ENCODE data around the gene C1QC. TPM values are rescaled to one million over a fixed set of nuclear protein-coding genes. Genes with fewer than 3 reads are reported as not detected.

C1QC gene
- total RNA-seq, 1 experiment from 2014 or later: 0.59 TPM

- intact Hi-C loops (cut with micrococcal nuclease): no loop called here
- no peaks in the 10 kb centered on the region for H4K20me1 ChIP-seq (ENCODE audit: insufficient read depth)
- H3K9ac ChIP-seq (ENCODE audit: low read length): no peak overlapping the region
- H3K4me1 ChIP-seq (ENCODE audit: control insufficient read depth in 1 of 2, insufficient read depth in 2 of 2, low read length in 2 of 2): no peaks in the 10 kb centered on the region
- H3K79me2 ChIP-seq (ENCODE audit: insufficient read depth, low read length): no peaks in the 10 kb centered on the region
- H3K9me3 ChIP-seq (ENCODE audit: control insufficient read depth in 1 of 2, insufficient read depth in 1 of 2, low read depth in 1 of 2, low read length in 2 of 2): no peaks in the 10 kb centered on the region
- ATAC-seq: no peak
- ChIA-PET CTCF (no interaction called here), RAD21 (ENCODE audit: low non-redundant PET in 1 of 2, low total read pairs in 2 of 2, uncharacterized antibody in 2 of 2, unreplicated experiment in 2 of 2) (no interaction called here), POLR2A (no interaction called here)
- no peak for TF ChIP-seq TCF7L2 (IDR thresholded peaks at IDR 0.05; ENCODE audit: borderline replicate concordance, extremely low read depth, insufficient read depth, insufficient read length)
- TF ChIP-seq RAD21 (IDR thresholded peaks at IDR 0.05; ENCODE audit: low read depth): no peak
- no peak for TF ChIP-seq CBX3 (IDR thresholded peaks at IDR 0.05; ENCODE audit: low read depth)
- TF ChIP-seq ZBTB33 (IDR thresholded peaks at IDR 0.05; ENCODE audit: extremely low read depth, insufficient replicate concordance, low read length): no peak
- no peak for TF ChIP-seq MAX (IDR thresholded peaks at IDR 0.05)
- no peak for TF ChIP-seq SP1 (IDR thresholded peaks at IDR 0.05; ENCODE audit: low read depth)
- no TSS peak for BruUV-seq (replicated peaks)
- no peak overlapping the region for H3K4me3 ChIP-seq (replicated peaks in 1 of 2; ENCODE audit: low read depth in 1 of 2, low read length in 2 of 2)
- no peak overlapping the region for H3K27ac ChIP-seq (ENCODE audit: low read depth, low read length)
- H2AFZ ChIP-seq (ENCODE audit: low read depth, low read length, poor library complexity, severe bottlenecking): no peak overlapping the region
- no peak for DNase-seq (ENCODE audit: low read depth, low spot score)
- no peaks in the 10 kb centered on the region for H3K36me3 ChIP-seq (ENCODE audit: control insufficient read depth in 1 of 2, insufficient read depth in 2 of 2, low read length in 2 of 2)
- no peak overlapping the region for H3K4me2 ChIP-seq (ENCODE audit: low read length)
- peaks cover 40% of the 10 kb centered on the region for H3K27me3 ChIP-seq (ENCODE audit: insufficient read depth, low read length)
- H3K9me2 ChIP-seq (ENCODE audit: insufficient read depth): no peaks in the 10 kb centered on the region
Measured at GRCh38 chr1:22602060-22602740, 41.2 kb upstream of the C1QC start.

DNA sequence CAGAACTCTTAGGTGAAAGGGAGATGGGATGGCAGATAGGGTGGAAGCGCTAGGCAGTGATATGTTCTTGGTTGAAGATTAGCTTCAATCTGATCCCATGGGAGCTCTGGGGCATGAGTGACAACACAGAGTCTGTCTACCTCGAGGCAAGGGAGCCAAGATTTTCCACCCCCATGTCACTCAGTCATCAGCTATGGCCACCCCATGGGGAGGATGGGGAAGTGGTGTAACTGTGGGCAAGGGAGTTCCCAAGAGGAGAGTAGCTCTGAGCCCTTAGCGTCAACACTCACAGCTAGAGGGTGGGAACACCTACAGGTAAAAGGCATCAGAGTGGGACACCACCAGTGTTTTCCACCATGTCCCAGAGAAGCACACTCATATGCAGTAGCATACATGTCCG, 37.3 kb upstream of the C1QC start:
- no peaks in the 10 kb centered on the region for H3K79me2 ChIP-seq (ENCODE audit: insufficient read depth, low read length)
- RAD21 ChIA-PET (ENCODE audit: low non-redundant PET in 1 of 2, low total read pairs in 2 of 2, uncharacterized antibody in 2 of 2, unreplicated experiment in 2 of 2): no interaction called here
- peaks cover 75% of the 10 kb centered on the region for H3K27me3 ChIP-seq (ENCODE audit: insufficient read depth, low read length)
- intact Hi-C loops (cut with micrococcal nuclease): no loop called here
- H3K36me3 ChIP-seq (ENCODE audit: control insufficient read depth in 1 of 2, insufficient read depth in 2 of 2, low read length in 2 of 2): no peaks in the 10 kb centered on the region
- H4K20me1 ChIP-seq (ENCODE audit: insufficient read depth): no peaks in the 10 kb centered on the region
- POLR2A ChIA-PET: no interaction called here
- H3K4me3 ChIP-seq (replicated peaks in 1 of 2; ENCODE audit: low read depth in 1 of 2, low read length in 2 of 2): no peak overlapping the region
- no peak for ATAC-seq
- H3K4me1 ChIP-seq (ENCODE audit: control insufficient read depth in 1 of 2, insufficient read depth in 2 of 2, low read length in 2 of 2): no peaks in the 10 kb centered on the region
- no TSS peak for BruUV-seq (replicated peaks)
- H3K9me2 ChIP-seq (ENCODE audit: insufficient read depth): no peaks in the 10 kb centered on the region
- no peak overlapping the region for H3K27ac ChIP-seq (ENCODE audit: low read depth, low read length)
- no peaks in the 10 kb centered on the region for H3K9me3 ChIP-seq (ENCODE audit: control insufficient read depth in 1 of 2, insufficient read depth in 1 of 2, low read depth in 1 of 2, low read length in 2 of 2)
- CTCF ChIA-PET: no interaction called here
- no peak overlapping the region for H3K9ac ChIP-seq (ENCODE audit: low read length)
- H3K4me2 ChIP-seq (ENCODE audit: low read length): no peak overlapping the region
- no peak overlapping the region for H2AFZ ChIP-seq (ENCODE audit: low read depth, low read length, poor library complexity, severe bottlenecking)
- DNase-seq (ENCODE audit: low read depth, low spot score): no peak
- TF ChIP-seq, protein P1, sequence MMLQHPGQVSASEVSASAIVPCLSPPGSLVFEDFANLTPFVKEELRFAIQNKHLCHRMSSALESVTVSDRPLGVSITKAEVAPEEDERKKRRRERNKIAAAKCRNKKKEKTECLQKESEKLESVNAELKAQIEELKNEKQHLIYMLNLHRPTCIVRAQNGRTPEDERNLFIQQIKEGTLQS (IDR thresholded peaks at IDR 0.05): no peak
- no peak for TF ChIP-seq CEBPB (IDR thresholded peaks at IDR 0.05; ENCODE audit: low read depth)
- TF ChIP-seq, protein P2, sequence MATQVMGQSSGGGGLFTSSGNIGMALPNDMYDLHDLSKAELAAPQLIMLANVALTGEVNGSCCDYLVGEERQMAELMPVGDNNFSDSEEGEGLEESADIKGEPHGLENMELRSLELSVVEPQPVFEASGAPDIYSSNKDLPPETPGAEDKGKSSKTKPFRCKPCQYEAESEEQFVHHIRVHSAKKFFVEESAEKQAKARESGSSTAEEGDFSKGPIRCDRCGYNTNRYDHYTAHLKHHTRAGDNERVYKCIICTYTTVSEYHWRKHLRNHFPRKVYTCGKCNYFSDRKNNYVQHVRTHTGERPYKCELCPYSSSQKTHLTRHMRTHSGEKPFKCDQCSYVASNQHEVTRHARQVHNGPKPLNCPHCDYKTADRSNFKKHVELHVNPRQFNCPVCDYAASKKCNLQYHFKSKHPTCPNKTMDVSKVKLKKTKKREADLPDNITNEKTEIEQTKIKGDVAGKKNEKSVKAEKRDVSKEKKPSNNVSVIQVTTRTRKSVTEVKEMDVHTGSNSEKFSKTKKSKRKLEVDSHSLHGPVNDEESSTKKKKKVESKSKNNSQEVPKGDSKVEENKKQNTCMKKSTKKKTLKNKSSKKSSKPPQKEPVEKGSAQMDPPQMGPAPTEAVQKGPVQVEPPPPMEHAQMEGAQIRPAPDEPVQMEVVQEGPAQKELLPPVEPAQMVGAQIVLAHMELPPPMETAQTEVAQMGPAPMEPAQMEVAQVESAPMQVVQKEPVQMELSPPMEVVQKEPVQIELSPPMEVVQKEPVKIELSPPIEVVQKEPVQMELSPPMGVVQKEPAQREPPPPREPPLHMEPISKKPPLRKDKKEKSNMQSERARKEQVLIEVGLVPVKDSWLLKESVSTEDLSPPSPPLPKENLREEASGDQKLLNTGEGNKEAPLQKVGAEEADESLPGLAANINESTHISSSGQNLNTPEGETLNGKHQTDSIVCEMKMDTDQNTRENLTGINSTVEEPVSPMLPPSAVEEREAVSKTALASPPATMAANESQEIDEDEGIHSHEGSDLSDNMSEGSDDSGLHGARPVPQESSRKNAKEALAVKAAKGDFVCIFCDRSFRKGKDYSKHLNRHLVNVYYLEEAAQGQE (IDR thresholded peaks at IDR 0.05; ENCODE audit: low read depth): no peak
- no peak for TF ChIP-seq FOSL1 (IDR thresholded peaks at IDR 0.05; ENCODE audit: low read depth)
- no peak for TF ChIP-seq YY1 (IDR thresholded peaks at IDR 0.05; ENCODE audit: extremely low read depth, insufficient replicate concordance, low read depth, low read length)
- TF ChIP-seq ZFX (IDR thresholded peaks at IDR 0.05): no peak
- no peak for TF ChIP-seq EZH2 (IDR thresholded peaks at IDR 0.05)
- TF ChIP-seq SRF (IDR thresholded peaks at IDR 0.05; ENCODE audit: low read depth): no peak
